Natural killer cell treated with Interleukin-12 subunit alpha and Interleukin-12 subunit beta and Interleukin-15 and Interleukin-18, amount 100 ng/mL, for 72 hours (primary cell): ENCODE results near the gene NDUFA3. TPM values are rescaled to one million over a fixed set of nuclear protein-coding genes. Genes with fewer than 3 reads are reported as not detected.
"Not testable (repeated sequence)": the region's sequence is repeated elsewhere in the genome, so short reads cannot be mapped to it uniquely, and the experiment has no call there.

Experiments used
- ATAC-seq, 2 donors: fragments of 150-1000 bp; cut with Tn5 transposase in 1 of 2; sonication (Bioruptor Pico), chemical (Tn5 transposase) in 1 of 2; 2 replicates each; pipeline ENCODE4 v1.10.0; 2021
- DNase-seq: peaks from one replicate; pipeline ENCODE4 v3.0.0; 2022; ENCODE audit warnings: low spot score
- H3K27ac Mint-ChIP-seq, 2 donors: 1 replicate in 1 of 2; 2 replicates in 1 of 2; pipeline ENCODE4 v1.8.0; 2022; ENCODE audit warnings: mixed read lengths in 2 of 2, mild to moderate bottlenecking in 1 of 2, moderate library complexity in 1 of 2
- H3K27me3 Mint-ChIP-seq, 2 donors: 1 replicate in 1 of 2; 2 replicates in 1 of 2; pipeline ENCODE4 v1.8.0; 2022; ENCODE audit warnings: mixed read lengths in 2 of 2
- H3K36me3 Mint-ChIP-seq: one replicate; pipeline ENCODE4 v1.8.0; 2022; ENCODE audit warnings: mixed read lengths
- H3K4me1 Mint-ChIP-seq, 2 donors: 1 replicate in 1 of 2; 2 replicates in 1 of 2; pipeline ENCODE4 v1.8.0; 2022; ENCODE audit warnings: low read depth in 2 of 2, mixed read lengths in 2 of 2, mild to moderate bottlenecking in 1 of 2
- H3K4me3 Mint-ChIP-seq: one replicate; pipeline ENCODE4 v1.8.0; 2022; ENCODE audit warnings: mixed read lengths
- H3K9me3 Mint-ChIP-seq: 2 replicates; pipeline ENCODE4 v1.8.0; 2022; ENCODE audit warnings: mixed read lengths
- total RNA-seq, 2 donors: library from RNA; stranded (reverse); gene quantifications; one replicate each; pipeline ENCODE4 v1.2.3, GENCODE V29; 2022

NDUFA3 gene
- 10 to 100 TPM; 70.7 to 78.5 TPM for total RNA-seq

- Mint-ChIP-seq H3K9me3 (no peaks in the 10 kb centered on the region), H3K27me3 (no peaks in the 10 kb centered on the region), H3K27ac (peak within 1 kb of the TSS; percentile 79 to 95), H3K4me1 (peaks cover 21 to 22% of the 10 kb centered on the region in 2 donors), H3K36me3 (peaks cover 10% of the 10 kb centered on the region), H3K4me3 (peak within 1 kb of the TSS; percentile 90)
- ATAC-seq (peak; percentile 100), DNase-seq (peak; percentile 99)
Observed at GRCh38 chr19:54102421-54103169, at the start of gene NDUFA3. TSS of gene NDUFA3 (plus strand) at chr19:54102855. CDS start at chr19:54102879, 24 bp downstream.

- Mint-ChIP-seq H3K27me3 (peaks cover 7 to 21% of the 10 kb centered on the region in 2 donors), H3K36me3 (no peaks in the 10 kb centered on the region), H3K9me3 (no peaks in the 10 kb centered on the region), H3K4me3 (no peak overlapping the region), H3K27ac (no peak overlapping the region), H3K4me1 (peaks cover 0 to 4% of the 10 kb centered on the region in 2 donors)
- ATAC-seq (peak in 1 of 2 donors; percentile 24), DNase-seq (no peak)
Observed at GRCh38 chr19:54062643-54063042, 40.0 kb upstream of the NDUFA3 start.

- ATAC-seq (no peak), DNase-seq (no peak)
- Mint-ChIP-seq H3K4me3 (no peak within 1 kb of the TSS), H3K4me1 (peaks cover 0 to 4% of the 10 kb centered on the region in 2 donors), H3K27ac (no peak within 1 kb of the TSS), H3K9me3 (no peaks in the 10 kb centered on the region), H3K36me3 (no peaks in the 10 kb centered on the region), H3K27me3 (peaks cover 7 to 21% of the 10 kb centered on the region in 2 donors)
Observed at GRCh38 chr19:54063350-54064116, 39.1 kb upstream of the NDUFA3 start, which contains the start of gene VSTM1. TSS of gene VSTM1 (minus strand) at chr19:54063897. CDS start at chr19:54063777, 120 bp downstream.

- H3K4me1 Mint-ChIP-seq, result peaks cover 0 to 4% of the 10 kb centered on the region in 2 donors
- H3K9me3 Mint-ChIP-seq, result no peaks in the 10 kb centered on the region
- DNase-seq (no peak), ATAC-seq (no peak)
- H3K27me3 Mint-ChIP-seq, result peaks cover 11 to 14% of the 10 kb centered on the region in 2 donors
- no peaks in the 10 kb centered on the region for H3K36me3 Mint-ChIP-seq
- H3K4me3 Mint-ChIP-seq, result no peak overlapping the region
- H3K27ac Mint-ChIP-seq, result no peak overlapping the region
Observed at GRCh38 chr19:54069470-54069869, 33.2 kb upstream of the NDUFA3 start.

GRCh38 chr19:54073829-54074228, 28.8 kb upstream of the NDUFA3 start:
- H3K27me3 Mint-ChIP-seq, result peaks cover 4 to 8% of the 10 kb centered on the region in 2 donors
- ATAC-seq (no peak), DNase-seq (no peak)
- H3K27ac Mint-ChIP-seq, result no peak overlapping the region
- no peak overlapping the region for H3K4me3 Mint-ChIP-seq
- H3K36me3 Mint-ChIP-seq, result no peaks in the 10 kb centered on the region
- no peaks in the 10 kb centered on the region for H3K4me1 Mint-ChIP-seq
- H3K9me3 Mint-ChIP-seq, result no peaks in the 10 kb centered on the region

- Mint-ChIP-seq H3K27me3 (peaks cover 0 to 8% of the 10 kb centered on the region in 2 donors), H3K27ac (no peak overlapping the region), H3K4me3 (no peak overlapping the region), H3K9me3 (no peaks in the 10 kb centered on the region), H3K4me1 (no peaks in the 10 kb centered on the region), H3K36me3 (no peaks in the 10 kb centered on the region)
- ATAC-seq (no peak), DNase-seq (no peak)
Observed at GRCh38 chr19:54074851-54075250, 27.8 kb upstream of the NDUFA3 start.

- DNase-seq (no peak), ATAC-seq (no peak)
- no peaks in the 10 kb centered on the region for H3K4me1 Mint-ChIP-seq
- no peak overlapping the region for H3K4me3 Mint-ChIP-seq
- H3K27me3 Mint-ChIP-seq, result peaks cover 0 to 8% of the 10 kb centered on the region in 2 donors
- no peak overlapping the region for H3K27ac Mint-ChIP-seq
- H3K36me3 Mint-ChIP-seq, result no peaks in the 10 kb centered on the region
- H3K9me3 Mint-ChIP-seq, result no peaks in the 10 kb centered on the region
Observed at GRCh38 chr19:54077334-54077733, 25.3 kb upstream of the NDUFA3 start.

- H3K36me3 Mint-ChIP-seq, result no peaks in the 10 kb centered on the region
- ATAC-seq (no peak), DNase-seq (no peak)
- H3K4me3 Mint-ChIP-seq, result no peak within 1 kb of the TSS
- no peak within 1 kb of the TSS for H3K27ac Mint-ChIP-seq
- peaks cover 3 to 4% of the 10 kb centered on the region in 2 donors for H3K27me3 Mint-ChIP-seq
- H3K4me1 Mint-ChIP-seq, result no peaks in the 10 kb centered on the region
- no peaks in the 10 kb centered on the region for H3K9me3 Mint-ChIP-seq
Observed at GRCh38 chr19:54081032-54081431, 21.6 kb upstream of the NDUFA3 start, which contains the start of gene TARM1. TSS of gene TARM1 (minus strand) at chr19:54081365. CDS start at chr19:54081340, 25 bp downstream.

GRCh38 chr19:54084410-54084809, 18.2 kb upstream of the NDUFA3 start:
- no peak for ATAC-seq
- Mint-ChIP-seq H3K4me3 (no peak overlapping the region), H3K9me3 (no peaks in the 10 kb centered on the region)

GRCh38 chr19:54094426-54095000, 8.1 kb upstream of the NDUFA3 start:
- H3K36me3 Mint-ChIP-seq, result no peaks in the 10 kb centered on the region
- DNase-seq (no peak), ATAC-seq (no peak)
- peaks cover 8 to 11% of the 10 kb centered on the region in 2 donors for H3K27me3 Mint-ChIP-seq
- H3K27ac Mint-ChIP-seq, result no peak overlapping the region
- peak overlapping the region; percentile 30 for H3K4me3 Mint-ChIP-seq
- peaks cover 11 to 15% of the 10 kb centered on the region in 2 donors for H3K4me1 Mint-ChIP-seq
- no peaks in the 10 kb centered on the region for H3K9me3 Mint-ChIP-seq

More at GRCh38 chr19:54084410-54084809, 18.2 kb upstream of the NDUFA3 start:
- no peaks in the 10 kb centered on the region for H3K4me1 Mint-ChIP-seq
- peaks cover 0 to 6% of the 10 kb centered on the region in 2 donors for H3K27me3 Mint-ChIP-seq
- H3K27ac Mint-ChIP-seq, result no peak overlapping the region
- H3K36me3 Mint-ChIP-seq, result no peaks in the 10 kb centered on the region
- no peak for DNase-seq

GRCh38 chr19:54095136-54095858, 7.4 kb upstream of the NDUFA3 start:
- DNase-seq (no peak), ATAC-seq (no peak)
- Mint-ChIP-seq H3K27ac (no peak overlapping the region), H3K36me3 (no peaks in the 10 kb centered on the region), H3K27me3 (peaks cover 8 to 11% of the 10 kb centered on the region in 2 donors), H3K4me1 (peaks cover 11 to 15% of the 10 kb centered on the region in 2 donors), H3K4me3 (peak overlapping the region; percentile 92), H3K9me3 (no peaks in the 10 kb centered on the region)

GRCh38 chr19:54095859-54096616, 6.6 kb upstream of the NDUFA3 start:
- peak; percentile 87 to 88 for ATAC-seq
- H3K4me1 Mint-ChIP-seq, result peaks cover 15 to 16% of the 10 kb centered on the region in 2 donors
- DNase-seq, H3K36me3 Mint-ChIP-seq, H3K9me3 Mint-ChIP-seq: not testable (repeated sequence)
- H3K27ac Mint-ChIP-seq, result peak overlapping the region; percentile 69 to 78
- H3K4me3 Mint-ChIP-seq, result peak overlapping the region; percentile 92
- H3K27me3 Mint-ChIP-seq, result peaks cover 8 to 11% of the 10 kb centered on the region in 2 donors
